HG03060 (cell line): ENCODE data around the gene ESRP2.

Experiments
- ATAC-seq: cut with Tn5 transposase; IDR thresholded peaks from one replicate; pipeline ENCODE4 v1.9.1; 2021; ENCODE audit warnings: low read depth, moderate number of reproducible peaks; ENCODE audit not compliant: unreplicated experiment

Gene ESRP2

DNA sequence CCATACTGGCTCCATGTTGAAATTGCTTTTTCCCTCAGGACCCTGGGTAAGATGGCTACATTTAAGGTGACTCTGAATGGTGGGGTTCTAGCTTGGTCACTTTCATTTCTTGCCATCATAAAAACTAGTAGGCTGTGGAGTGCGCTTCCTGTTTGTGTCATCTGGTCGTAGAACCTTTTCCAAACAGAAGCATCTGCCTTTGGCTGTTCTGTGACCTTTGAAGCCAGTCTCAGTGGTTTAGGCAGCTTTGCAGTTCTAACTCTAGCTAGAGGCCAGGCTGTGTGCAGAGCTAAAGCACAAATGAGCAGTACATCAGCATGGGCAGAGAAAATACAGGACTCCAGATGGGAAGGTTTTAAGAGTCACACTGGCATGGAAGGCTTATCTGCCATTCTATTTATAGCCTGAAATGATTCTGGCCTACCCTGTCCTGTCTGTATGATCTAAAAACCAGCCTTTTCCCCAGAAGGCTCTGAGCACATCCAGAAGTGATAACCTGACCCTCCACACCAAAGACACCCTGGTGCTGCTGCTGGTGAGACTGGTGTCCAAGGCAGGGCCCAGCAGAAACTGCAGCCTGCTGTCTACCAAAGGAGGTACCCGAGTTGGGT is 8.6 kb downstream of the ESRP2 start:
- no peak for ATAC-seq

DNA sequence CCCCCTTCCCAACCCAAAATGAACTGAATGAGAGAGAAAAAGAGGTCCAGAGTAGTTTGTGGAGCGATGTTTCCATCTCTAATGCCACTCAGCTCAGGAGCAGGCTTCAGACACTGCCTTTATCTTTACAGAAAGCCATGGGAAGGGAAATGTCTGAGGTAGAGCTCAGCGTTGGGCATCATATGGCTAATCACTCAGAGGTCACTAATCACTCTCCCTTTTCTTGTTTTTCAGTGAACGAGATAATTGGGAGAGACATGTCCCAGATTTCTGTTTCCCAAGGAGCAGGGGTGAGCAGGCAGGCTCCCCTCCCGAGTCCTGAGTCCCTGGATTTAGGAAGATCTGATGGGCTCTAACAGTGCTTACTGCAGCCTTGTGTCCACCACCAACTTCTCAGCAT is 9.8 kb downstream of the ESRP2 start:
- no peak for ATAC-seq

DNA sequence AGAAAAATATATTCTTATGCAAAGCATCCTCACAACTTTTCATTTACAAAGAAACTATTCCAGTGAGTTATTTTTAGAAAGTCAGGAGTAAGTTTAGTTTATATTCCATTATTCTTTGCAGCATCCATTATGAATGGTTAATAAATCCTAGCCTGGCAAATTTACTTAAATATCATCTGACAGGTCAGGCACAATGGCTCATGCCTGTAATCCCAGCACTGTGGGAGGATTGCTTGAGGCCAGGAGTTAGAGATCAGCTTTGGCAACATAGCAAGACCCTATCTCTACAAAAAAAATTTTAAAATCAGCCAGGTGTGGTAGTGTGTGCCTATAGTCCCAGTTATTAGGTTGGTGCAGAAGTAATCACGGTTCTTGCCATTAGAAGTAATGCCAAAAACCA is 12.9 kb downstream of the ESRP2 start:
- ATAC-seq, result no peak

DNA sequence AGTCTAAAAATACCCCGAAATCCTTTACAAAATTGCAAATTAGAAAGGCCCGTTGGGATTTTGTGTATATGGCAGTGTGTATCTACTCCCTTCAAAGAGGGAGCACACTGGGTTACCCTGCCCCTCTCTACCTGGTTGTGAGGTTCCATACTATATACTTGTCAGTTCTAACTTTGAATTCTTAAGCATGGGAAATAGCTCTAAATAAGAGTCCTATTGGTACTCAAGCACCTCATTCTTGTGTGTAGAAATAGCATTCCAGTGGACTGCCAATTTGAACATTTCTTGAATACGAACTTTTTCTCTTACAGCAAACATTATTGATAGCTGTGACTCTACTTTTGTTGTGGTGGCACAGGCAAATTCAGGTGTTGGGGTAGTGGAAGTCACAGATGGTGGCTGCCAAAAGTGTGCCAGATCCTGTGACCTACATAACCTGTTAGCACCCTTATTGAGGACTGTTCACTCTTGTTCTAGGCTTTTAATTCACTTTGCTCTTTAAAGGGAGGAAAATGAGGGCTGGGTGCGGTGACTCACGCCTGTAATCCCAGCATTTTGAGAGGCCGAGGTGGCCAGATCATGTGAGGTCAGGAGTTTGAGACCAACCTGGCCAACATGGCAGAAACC is 16.1 kb downstream of the ESRP2 start:
- ATAC-seq, result no peak

DNA sequence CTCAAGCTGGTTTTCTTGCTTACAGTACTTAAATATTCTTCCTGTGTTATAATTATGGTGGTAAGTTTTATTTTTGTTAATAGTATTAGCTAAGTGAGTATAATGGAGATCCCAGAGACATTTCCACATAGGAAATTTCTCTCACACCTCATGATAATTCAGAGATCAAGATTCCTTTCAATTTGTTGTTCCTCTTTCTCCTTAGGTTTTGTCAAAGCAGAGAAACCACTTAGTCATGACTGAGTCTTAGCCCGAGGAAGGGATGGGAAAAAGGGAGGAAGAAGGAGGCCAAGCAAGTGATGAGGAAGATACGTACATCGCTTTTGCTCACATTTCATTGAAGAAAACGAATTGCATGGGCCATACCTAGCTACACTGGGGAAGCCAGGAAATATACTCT is 18.4 kb downstream of the ESRP2 start:
- ATAC-seq, result no peak

DNA sequence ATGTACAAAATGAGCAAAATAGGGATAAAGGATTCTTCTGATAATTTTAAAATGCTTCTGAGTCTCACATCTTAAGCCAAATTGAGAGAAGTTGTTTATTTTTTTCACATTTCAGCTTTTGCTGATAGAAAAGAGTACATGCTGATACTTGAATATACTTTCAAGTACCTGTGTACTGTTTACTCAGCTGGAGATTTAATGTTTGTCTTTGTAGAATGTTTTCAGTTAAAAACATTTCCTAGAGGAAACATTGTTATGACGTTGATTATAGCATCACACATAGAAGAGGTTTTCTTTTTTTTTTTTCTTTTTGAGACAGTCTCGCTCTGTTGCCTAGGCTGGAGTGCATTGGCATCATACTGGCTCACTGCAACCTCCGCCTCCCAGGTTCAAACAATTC is 19.7 kb downstream of the ESRP2 start:
- no peak for ATAC-seq

DNA sequence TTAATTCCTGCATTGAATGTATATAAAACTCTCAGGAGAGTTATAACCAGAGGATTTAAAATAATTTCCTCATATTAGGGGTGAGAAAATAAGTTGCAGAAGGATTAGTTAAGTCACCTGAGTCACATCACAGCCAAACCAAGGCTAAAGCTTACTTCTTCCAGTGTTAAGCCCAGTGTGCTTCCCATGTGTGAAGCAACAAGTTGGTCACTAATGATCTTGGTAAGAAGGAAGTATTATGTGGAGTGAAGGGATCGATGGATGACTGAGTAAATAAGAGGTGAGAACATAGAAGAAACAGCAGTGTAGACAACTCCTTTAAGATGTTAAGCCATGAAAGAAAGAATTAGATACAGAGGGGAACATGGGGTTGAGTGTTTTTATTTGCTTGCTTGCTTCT is 20.6 kb downstream of the ESRP2 start:
- ATAC-seq, result no peak

DNA sequence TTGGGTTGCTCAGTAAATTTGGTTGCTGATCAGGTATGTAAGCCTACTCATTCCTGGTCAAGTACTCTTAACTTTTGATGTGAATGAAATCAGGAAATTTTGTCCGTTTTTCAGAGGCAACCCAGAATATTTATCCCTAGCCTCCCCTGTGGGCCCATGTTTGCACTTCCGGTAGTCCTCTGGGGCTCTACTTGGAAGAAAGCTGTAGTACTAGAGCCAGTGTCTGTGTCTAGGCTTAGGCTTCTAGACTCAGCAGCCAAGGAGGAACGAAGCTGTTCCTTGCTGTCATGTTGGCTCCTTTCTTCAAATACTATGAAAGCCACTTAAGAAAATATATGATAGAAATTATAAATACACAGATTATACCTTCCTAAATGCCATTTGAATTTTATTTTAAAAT is 21.2 kb downstream of the ESRP2 start:
- ATAC-seq, result no peak

DNA sequence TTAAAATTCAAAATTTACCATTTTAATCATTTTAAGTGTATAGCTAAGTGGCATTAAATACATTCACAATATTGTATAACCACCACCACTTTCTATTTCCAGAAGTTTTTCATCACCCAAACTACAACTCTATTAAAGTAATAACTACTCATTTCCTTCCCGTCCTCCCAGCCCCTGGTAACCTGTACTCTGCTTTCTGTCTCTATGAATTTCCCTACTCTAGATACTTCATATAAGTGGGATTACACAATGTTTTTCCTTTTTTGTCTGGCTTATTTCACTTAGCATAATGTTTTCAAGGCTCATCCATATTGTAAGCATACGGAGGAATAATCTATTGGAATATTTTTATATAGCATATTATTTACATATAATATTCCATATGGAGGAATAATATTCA is 29.7 kb downstream of the ESRP2 start:
- ATAC-seq, result no peak

DNA sequence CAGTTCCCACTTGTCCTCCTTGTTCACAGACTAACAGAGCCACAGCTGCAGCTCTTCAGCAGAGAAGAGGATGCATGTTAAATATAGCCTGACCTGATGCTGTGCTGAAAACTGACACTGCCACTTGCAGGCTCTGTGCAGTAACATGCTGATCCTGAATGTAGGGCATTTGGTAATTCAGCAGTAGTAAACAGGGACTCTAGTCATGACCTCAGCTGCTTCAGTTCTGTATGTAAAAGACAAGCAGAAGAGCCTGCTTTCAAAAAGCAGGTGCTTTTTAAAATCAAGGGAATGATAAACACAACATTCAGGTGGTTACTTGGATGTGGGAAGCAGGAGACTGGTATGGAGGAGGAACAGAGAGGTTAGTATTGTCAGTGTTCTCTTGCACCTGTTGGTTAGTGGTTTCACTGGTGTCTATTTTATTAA is 33.8 kb downstream of the ESRP2 start:
- ATAC-seq, result no peak

DNA sequence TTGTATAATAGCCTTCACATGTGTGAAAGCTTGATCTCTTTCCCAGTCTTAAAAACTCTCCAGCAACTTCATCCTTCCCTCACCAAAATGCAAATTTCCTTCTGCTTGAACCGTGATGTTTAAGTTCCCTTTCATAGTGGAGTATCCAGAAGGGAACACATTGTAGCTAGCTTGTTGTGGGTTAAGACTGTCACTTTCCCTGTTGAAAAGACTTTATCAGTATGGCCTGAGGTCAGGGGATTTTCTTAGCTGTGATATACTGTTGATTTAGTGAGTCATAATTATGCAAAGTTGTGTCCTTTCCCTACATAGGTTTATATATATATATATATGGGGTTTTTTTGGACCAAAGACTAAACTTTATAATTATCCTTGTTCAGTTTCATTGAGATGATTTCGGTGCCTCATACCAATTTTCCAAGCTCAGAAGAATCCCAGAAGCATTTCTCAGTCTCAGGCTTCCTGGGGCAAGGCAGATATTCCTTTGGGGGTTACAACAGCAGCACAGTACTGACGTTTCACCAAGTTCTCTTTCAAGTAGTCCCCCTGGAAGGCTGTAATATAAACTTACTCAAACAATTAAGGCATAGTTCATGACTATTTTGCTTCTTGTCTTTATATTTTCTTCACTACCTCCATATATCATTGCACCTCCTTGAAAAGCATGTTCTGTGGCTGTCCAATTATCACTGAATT is 35.7 kb downstream of the ESRP2 start:
- no peak for ATAC-seq

DNA sequence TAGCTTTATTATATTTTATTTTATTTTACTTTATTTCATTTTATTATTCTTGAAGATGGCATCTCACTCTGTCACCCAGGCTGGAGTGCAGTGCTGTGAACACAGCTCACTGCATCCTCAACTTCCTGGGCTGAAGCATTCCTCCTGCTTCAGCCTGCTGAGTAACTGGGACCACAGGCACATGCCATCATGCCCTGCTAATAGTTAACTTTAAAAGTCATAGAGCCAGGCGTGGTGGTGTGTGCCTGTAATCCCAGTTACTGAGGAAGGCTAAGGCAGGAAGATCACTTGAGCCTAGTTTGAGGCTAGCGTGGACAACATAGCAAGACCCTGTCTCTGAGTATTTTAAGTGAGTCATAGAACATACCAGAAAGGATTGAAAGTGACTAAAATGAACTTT is 38.7 kb downstream of the ESRP2 start:
- ATAC-seq, result no peak

DNA sequence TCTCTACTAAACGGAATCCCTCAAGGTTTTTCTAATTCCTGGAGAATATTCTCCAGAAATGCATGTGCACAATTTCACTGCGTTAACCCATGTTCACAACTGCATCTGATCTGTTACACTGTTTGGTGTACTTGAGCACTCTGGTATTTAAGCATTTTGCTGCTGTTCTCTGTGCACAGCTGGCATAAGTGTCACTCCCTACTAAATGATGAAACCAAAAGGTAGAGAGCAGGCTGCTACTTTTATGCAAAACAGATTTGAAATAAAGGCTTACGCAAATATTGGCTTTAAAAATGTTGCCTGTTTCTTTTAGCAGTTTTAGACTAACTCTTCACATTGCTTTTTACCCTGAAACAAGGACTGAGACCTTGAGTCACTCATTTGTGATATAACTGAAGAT is 41.7 kb downstream of the ESRP2 start:
- no peak for ATAC-seq

DNA sequence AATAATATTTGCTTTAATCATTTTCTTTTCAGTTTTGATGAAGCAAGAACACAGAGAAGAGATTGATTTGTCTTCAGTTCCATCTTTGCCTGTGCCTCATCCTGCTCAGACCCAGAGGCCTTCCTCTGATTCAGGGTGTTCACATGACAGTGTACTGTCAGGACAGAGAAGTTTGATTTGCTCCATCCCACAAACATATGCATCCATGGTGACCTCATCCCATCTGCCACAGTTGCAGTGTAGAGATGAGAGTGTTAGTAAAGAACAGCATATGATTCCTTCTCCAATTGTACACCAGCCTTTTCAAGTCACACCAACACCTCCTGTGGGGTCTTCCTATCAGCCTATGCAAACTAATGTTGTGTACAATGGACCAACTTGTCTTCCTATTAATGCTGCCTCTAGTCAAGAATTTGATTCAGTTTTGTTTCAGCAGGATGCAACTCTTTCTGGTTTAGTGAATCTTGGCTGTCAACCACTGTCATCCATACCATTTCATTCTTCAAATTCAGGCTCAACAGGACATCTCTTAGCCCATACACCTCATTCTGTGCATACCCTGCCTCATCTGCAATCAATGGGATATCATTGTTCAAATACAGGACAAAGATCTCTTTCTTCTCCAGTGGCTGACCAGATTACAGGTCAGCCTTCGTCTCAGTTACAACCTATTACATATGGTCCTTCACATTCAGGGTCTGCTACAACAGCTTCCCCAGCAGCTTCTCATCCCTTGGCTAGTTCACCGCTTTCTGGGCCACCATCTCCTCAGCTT is 45.0 kb downstream of the ESRP2 start:
- ATAC-seq, result no peak

DNA sequence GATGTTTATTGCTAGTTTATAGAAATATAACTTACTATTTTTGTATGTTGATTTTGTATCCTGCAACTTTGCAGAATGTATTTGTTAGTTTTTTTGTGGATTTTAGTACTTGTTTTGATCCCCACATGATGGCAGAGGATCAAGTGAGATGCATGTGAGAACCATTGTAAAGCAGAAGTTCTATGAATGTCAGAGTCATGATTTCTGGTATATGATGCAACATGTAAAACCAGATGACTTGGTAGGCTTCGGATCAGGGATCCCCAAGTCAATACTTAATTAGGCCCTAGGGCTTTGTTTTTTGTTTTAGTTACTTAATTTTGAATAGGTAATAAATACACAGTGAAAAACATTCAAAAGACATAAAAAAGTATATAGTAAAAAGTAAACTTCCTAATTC is 45.8 kb downstream of the ESRP2 start:
- ATAC-seq, result no peak

DNA sequence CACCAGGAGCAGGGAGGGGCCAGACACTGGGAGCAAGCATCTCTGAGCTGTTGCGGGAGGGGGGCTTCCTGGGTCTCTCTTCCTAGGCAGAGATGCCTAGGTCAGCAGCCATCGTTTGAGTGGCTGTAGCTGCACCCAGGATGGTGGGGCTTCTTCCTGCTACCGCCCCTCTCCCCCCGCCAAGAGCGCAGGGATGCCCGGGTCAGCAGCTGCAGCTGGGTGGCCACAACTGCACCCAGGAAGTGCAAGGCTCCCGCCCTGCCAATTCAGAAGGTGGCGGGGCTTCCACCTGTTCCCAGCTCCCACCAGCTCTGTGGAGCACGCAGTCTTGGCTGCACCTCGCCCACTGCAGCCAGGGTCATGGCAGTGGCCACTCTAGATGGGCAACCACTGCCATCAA is 47.8 kb downstream of the ESRP2 start:
- no peak for ATAC-seq

DNA sequence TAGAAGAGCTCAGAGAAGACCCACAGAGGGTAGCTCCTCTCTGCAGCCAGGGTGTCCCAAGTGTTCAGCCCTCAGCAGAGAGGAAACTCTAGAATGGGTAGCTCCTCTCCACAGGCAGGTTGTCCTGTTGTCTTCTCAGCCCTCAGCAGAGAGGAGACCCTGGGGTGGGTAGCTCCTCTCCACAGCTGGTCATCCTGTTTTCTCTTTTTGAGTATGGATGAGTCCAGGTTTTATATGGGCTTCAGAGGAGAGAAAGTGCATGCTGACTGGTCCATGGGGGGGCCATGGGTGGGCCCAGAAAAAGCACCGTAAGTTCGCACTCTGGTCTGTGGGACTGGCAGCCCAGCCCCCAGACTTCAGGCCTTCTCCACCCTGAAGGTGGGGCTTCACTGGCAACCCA is 48.4 kb downstream of the ESRP2 start:
- ATAC-seq, result no peak

DNA sequence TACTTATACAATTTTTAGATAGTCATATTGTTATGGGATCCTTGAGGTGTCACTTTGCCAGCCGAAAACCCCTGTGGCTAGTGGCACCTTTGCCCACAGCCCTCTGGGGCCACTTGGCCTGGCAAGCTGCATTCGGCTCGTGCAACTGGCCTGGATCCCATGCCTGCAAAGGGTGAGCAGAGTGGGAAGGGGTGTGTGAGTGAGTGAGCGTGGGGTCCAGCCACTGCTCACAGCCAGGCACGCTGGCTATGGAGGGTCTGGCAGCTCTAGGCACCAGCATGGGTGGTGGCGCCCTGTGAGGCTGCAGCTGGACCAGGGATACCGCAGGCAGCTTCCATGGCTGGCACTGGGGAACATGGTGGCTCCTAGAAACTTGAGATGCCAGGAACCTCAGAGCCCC is 49.0 kb downstream of the ESRP2 start:
- ATAC-seq, result no peak

DNA sequence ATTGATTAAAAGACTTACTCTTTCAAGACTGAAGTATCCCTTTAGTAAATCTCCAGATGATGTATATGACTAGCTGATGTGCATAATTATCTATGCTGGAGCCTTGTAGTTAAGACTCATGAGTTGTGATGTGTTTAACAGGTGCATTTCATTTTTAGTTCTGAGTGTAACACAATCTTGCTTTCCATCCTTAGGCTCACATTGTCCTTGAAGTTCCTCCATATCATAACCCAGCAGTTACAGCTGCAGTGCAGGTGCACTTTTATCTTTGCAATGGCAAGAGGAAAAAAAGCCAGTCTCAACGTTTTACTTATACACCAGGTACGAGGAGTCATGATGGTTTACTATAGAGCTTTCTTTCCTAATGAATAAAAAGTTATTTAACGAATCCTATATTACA is 52.9 kb downstream of the ESRP2 start:
- no peak for ATAC-seq

DNA sequence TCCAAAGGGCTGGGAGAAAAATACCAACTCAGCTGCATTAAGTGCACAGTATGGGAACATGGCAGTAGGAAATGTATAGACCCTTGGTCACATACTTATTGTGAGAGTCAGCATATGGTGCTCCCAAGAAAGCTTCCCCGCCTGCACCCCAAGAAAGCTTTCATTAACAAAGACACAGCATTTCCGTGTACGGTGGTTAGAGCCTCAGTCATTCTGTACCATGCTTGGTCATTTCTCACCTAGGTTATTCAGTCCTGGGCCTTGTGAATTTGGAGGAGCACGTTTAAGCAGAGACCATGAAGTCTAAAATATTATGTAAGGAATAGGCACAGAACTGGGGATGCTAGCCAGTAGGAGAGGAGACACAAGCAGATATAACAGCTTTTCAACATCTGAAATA is 56.1 kb downstream of the ESRP2 start:
- no peak for ATAC-seq

DNA sequence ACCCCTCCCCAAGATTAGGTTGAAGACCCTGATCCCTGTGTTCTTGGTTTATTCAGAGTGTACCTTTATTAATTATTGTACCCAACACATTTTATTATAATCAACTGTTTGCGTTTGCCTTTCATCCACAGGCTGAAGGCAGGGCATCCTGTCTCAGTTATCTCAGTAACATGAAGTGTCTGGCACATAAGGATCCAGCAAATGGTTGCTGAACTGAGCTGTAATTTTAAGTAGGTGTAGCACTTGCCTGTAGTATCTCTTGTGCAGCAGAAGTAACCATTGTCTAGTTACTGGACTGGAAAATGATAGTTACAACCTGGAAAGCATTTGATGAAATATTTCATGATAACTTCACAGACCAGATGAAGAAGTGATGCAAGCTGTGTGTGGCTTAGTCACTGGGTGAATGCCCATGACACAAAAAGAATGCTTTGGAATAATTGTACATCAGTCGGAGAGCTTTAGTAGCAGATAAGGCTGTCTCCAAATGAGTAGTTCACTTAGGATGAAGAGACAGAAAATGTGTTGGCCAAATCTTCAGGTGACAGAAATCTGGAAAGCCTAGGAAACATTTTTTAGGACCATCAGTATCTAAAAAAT is 56.6 kb downstream of the ESRP2 start:
- ATAC-seq, result no peak
